ENCODE data around the gene SDR39U1. TPM values are rescaled to one million over a fixed set of nuclear protein-coding genes. Genes with fewer than 3 reads are reported as not detected.

The SDR39U1 gene
- total and polyA plus RNA-seq, 2 donors from 2014 or later, result 62.3 to 97.8 TPM

DNA sequence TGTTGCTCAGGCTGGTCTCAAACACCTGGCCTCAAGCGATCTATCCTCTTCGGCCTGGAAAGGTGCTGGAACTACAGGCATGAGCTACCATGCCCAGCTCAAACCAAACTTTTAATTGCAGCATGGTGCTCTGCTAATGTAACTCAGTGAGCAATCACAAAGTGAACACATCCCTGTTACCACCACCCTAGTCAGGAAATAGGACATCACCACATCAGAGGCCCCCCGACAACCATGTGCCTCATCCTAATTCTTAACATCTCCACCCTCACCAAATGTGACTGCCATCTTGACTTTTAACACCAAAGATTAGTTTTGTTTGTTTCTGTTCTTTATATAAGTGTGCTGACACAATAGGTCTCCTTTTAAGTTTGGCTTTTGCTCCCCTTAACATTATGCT lies 22.8 kb upstream of the SDR39U1 start:
- no peaks in the 10 kb centered on the region for H3K4me1 ChIP-seq (ENCODE audit: control insufficient read depth in 2 of 3, insufficient read depth in 2 of 3, low read depth in 1 of 3, low read length in 3 of 3)
- intact Hi-C loops (cut with DNase I), result no loop called here
- no peak overlapping the region for H3K27ac ChIP-seq (ENCODE audit: low read depth in 2 of 2, low read length in 2 of 2)
- no peaks in the 10 kb centered on the region for H3K27me3 ChIP-seq (ENCODE audit: control insufficient read depth, insufficient read depth, low read length)
- H3K9me3 ChIP-seq (ENCODE audit: control insufficient read depth in 2 of 3, insufficient read depth in 1 of 3, low read length in 3 of 3), result no peaks in the 10 kb centered on the region
- no peak overlapping the region for H3K9ac ChIP-seq (ENCODE audit: low read length in 3 of 3)
- TF ChIP-seq, protein P1, sequence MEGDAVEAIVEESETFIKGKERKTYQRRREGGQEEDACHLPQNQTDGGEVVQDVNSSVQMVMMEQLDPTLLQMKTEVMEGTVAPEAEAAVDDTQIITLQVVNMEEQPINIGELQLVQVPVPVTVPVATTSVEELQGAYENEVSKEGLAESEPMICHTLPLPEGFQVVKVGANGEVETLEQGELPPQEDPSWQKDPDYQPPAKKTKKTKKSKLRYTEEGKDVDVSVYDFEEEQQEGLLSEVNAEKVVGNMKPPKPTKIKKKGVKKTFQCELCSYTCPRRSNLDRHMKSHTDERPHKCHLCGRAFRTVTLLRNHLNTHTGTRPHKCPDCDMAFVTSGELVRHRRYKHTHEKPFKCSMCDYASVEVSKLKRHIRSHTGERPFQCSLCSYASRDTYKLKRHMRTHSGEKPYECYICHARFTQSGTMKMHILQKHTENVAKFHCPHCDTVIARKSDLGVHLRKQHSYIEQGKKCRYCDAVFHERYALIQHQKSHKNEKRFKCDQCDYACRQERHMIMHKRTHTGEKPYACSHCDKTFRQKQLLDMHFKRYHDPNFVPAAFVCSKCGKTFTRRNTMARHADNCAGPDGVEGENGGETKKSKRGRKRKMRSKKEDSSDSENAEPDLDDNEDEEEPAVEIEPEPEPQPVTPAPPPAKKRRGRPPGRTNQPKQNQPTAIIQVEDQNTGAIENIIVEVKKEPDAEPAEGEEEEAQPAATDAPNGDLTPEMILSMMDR (IDR thresholded peaks at IDR 0.05; ENCODE audit: borderline replicate concordance, extremely low read depth, insufficient read depth), result no peak
- FAIRE-seq (no peak), DNase-seq (no peak)
- H3K4me3 ChIP-seq (ENCODE audit: low read length in 3 of 3), result no peak overlapping the region
- H3K36me3 ChIP-seq (ENCODE audit: control insufficient read depth in 2 of 3, insufficient read depth in 3 of 3, low read length in 3 of 3), result peaks cover 0 to 4% (median 0%) of the 10 kb centered on the region in 3 donors

DNA sequence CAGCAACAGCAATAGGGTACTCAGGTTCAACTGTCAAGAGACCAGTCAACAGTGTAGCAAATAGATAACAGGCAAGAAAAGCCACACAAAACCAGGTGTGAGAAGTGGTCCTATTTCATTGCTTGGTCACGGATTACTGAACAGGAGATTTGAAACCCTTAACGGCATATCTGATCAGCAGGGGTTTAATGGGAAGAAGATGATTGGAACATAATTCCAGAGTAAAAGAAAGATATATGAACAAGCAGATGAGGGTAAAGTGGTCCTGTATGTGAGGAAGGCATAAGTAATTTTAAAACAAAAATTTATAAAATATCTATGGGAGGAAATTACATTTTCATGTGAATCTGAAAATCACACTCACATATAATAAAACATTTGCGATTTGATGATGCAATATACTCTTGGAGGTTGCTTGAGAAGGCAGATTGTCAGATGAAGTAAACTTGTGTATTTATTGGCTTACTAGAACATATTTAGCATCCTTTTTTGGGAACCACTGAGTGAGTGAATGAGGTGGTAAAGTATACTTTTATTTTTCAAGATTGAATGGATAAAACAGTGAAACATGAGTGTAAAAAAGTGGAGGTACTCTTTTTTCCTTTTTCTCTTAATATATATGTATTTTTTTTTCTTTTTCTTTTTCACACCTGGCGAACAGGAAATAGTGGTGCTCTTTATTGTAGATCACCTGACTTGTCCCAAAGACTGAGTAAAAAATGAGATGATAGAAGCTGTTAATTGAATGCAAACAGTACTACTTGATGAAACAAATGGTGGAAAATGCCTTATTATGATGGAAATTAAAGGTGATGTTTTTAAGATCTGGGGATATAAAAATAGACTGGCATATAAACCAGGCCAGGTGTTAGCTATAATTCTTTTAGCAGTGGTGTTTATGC lies 21.6 kb upstream of the SDR39U1 start:
- DNase-seq, result no peak
- TF ChIP-seq, protein P1 (IDR thresholded peaks at IDR 0.05; ENCODE audit: borderline replicate concordance, extremely low read depth, insufficient read depth), result no peak
- Histone ChIP-seq H3K9me3 (ENCODE audit: control insufficient read depth in 2 of 3, insufficient read depth in 1 of 3, low read length in 3 of 3) (no peaks in the 10 kb centered on the region), H3K27me3 (ENCODE audit: control insufficient read depth, insufficient read depth, low read length) (no peaks in the 10 kb centered on the region), H3K27ac (ENCODE audit: low read depth in 2 of 2, low read length in 2 of 2) (no peak overlapping the region), H3K4me1 (ENCODE audit: control insufficient read depth in 2 of 3, insufficient read depth in 2 of 3, low read depth in 1 of 3, low read length in 3 of 3) (no peaks in the 10 kb centered on the region), H3K4me3 (ENCODE audit: low read length in 3 of 3) (no peak overlapping the region), H3K9ac (ENCODE audit: low read length in 3 of 3) (no peak overlapping the region), H3K36me3 (ENCODE audit: control insufficient read depth in 2 of 3, insufficient read depth in 3 of 3, low read length in 3 of 3) (peaks cover 0 to 4% (median 0%) of the 10 kb centered on the region in 3 donors)
- FAIRE-seq, result no peak
- intact Hi-C loops (cut with DNase I), result no loop called here

DNA sequence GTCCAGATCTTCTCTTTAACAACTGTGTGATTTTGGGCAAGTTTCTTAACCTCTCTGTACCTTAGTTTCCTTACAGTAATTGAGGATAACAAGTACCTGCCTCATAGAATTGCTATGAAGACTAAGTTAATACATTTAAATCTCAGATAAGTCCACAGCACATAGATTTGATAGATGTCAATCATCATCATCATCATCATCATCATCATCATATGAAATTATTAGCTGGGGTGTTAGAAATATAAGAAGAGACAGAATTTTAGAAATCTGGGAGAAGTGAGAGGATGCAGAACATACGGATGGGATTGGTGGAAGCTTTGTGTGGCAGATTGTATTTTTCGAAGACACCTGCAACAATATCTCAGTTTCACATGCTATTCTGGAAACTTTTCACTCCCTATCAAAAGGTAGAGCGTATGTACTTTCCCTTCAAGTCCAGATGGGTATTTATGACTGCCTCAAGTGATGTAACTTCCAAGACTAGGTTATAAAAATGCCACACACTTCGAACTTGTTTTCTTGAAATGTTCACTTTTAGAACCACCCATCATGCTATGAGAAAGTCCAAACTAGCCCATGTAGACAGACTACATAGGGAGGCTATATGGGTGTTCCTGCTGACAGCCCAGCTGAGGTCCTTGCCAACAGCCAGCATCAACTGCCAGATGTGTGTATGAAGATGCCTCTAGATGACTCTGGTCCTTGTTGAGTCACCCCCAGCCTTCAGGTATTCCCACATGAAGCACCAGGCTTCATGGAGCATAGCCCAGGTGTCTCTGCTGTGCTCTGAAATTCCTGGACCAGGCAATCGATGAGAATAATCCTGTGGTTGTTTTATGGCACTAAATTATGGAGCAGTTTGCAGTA lies 20.7 kb upstream of the SDR39U1 start:
- TF ChIP-seq, protein P1 (IDR thresholded peaks at IDR 0.05; ENCODE audit: borderline replicate concordance, extremely low read depth, insufficient read depth), result no peak
- H3K27me3 ChIP-seq (ENCODE audit: control insufficient read depth, insufficient read depth, low read length), result no peaks in the 10 kb centered on the region
- no peak overlapping the region for H3K27ac ChIP-seq (ENCODE audit: low read depth in 2 of 2, low read length in 2 of 2)
- no peaks in the 10 kb centered on the region for H3K4me1 ChIP-seq (ENCODE audit: control insufficient read depth in 2 of 3, insufficient read depth in 2 of 3, low read depth in 1 of 3, low read length in 3 of 3)
- no peaks in the 10 kb centered on the region for H3K9me3 ChIP-seq (ENCODE audit: control insufficient read depth in 2 of 3, insufficient read depth in 1 of 3, low read length in 3 of 3)
- no peak for FAIRE-seq
- H3K4me3 ChIP-seq (ENCODE audit: low read length in 3 of 3), result no peak overlapping the region
- H3K9ac ChIP-seq (ENCODE audit: low read length in 3 of 3), result no peak overlapping the region
- no peak for DNase-seq
- intact Hi-C loops (cut with DNase I), result no loop called here
- H3K36me3 ChIP-seq (ENCODE audit: control insufficient read depth in 2 of 3, insufficient read depth in 3 of 3, low read length in 3 of 3), result peaks cover 0 to 4% (median 0%) of the 10 kb centered on the region in 3 donors

All from kidney (tissue), 14 donors.